A549 (cell line): ENCODE results near the gene SNX20. TPM values are rescaled to one million over a fixed set of nuclear protein-coding genes. Genes with fewer than 3 reads are reported as not detected.

Experiments used
- ATAC-seq, 2 experiments: fragments of 200-7000 bp in 1 of 2; fragments of >200 bp in 1 of 2; cut with Nextera tagmentation in 1 of 2; cut with Tn5 transposase in 1 of 2; 3 replicates each; pipeline versions ENCODE4 v1.8.0 to v1.9.1; 2018 to 2020; ENCODE audit warnings: mild to moderate bottlenecking in 1 of 2, moderate library complexity in 1 of 2
- CTCF ChIA-PET: fragments of 300-600 bp; sonication (Branson Sonifier 250); formaldehyde crosslinking; extraction: SDS; loops from one replicate; lab custom pipeline; 2021; ENCODE audit warnings: antibody characterized with exemption, inconsistent platforms; lab: Yijun Ruan, JAX
- POLR2A ChIA-PET: fragments of 350-600 bp; formaldehyde crosslinking; extraction: SDS; loops from one replicate; lab custom pipeline; 2021; ENCODE audit warnings: antibody characterized with exemption, inconsistent platforms; lab: Yijun Ruan, JAX
- DNase-seq, 2 experiments: peaks; one replicate each; pipeline versions ENCODE4 v3.0.0 to v3.0.0-alpha.2; 2011 to 2016; ENCODE audit warnings: low read depth in 1 of 2, low spot score in 1 of 2
- FAIRE-seq: peaks from 2 replicates; lab custom pipeline; 2011; peaks lifted over from hg19 to GRCh38; lab: Jason Lieb, UNC
- H3K27ac ChIP-seq, 2 experiments: fragments of >200 bp; sonication (Bioruptor Twin); formaldehyde crosslinking; 3 replicates each; pipeline ENCODE4 v1.5.1; 2016 to 2017
- H3K4me1 ChIP-seq: fragments of >200 bp; sonication (Bioruptor Twin); formaldehyde crosslinking; 3 replicates; pipeline ENCODE4 v1.6.1; 2016
- H3K4me2 ChIP-seq: fragments of >200 bp; sonication (Bioruptor Twin); formaldehyde crosslinking; 3 replicates; pipeline ENCODE4 v1.6.1; 2016
- H3K4me3 ChIP-seq: fragments of >200 bp; sonication (Bioruptor Twin); formaldehyde crosslinking; 3 replicates; pipeline ENCODE4 v1.5.1; 2016
- H3K9me3 ChIP-seq: fragments of >200 bp; sonication (Bioruptor Twin); formaldehyde crosslinking; 3 replicates; pipeline ENCODE4 v1.6.1; 2016
- ATOH8 ChIP-seq: fragments of 250-450 bp; sonication (Bioruptor Pico); IDR thresholded peaks from 2 replicates; pipeline ENCODE4 v1.5.0; 2020; ENCODE audit warnings: low read depth, mild to moderate bottlenecking, moderate library complexity
- BHLHE40 ChIP-seq: IDR thresholded peaks from 2 replicates; pipeline ENCODE4 v1.6.1; 2012; ENCODE audit warnings: low read depth, low read length, inconsistent platforms
- CHD4 ChIP-seq: fragments of 200-600 bp; sonication (generic); IDR thresholded peaks from 2 replicates; pipeline ENCODE4 v1.6.1; 2016; ENCODE audit warnings: antibody characterized with exemption, mild to moderate bottlenecking, borderline replicate concordance
- EHF ChIP-seq: fragments of 250-450 bp; sonication (Bioruptor Pico); IDR thresholded peaks from 2 replicates; pipeline ENCODE4 v1.5.0; 2020; ENCODE audit warnings: mild to moderate bottlenecking
- EHMT2 ChIP-seq: fragments of 200-600 bp; sonication (generic); IDR thresholded peaks from 2 replicates; pipeline ENCODE4 v1.6.1; 2016; ENCODE audit warnings: antibody characterized with exemption, low read depth, mild to moderate bottlenecking, moderate library complexity
- EP300 ChIP-seq, 2 experiments: fragments of >200 bp; sonication (Bioruptor Twin); formaldehyde crosslinking; IDR thresholded peaks; 2 replicates in 1 of 2; 3 replicates in 1 of 2; pipeline ENCODE4 v1.6.1; 2016 to 2017
- ESRRA ChIP-seq: fragments of 150-350 bp; IDR thresholded peaks from 2 replicates; pipeline ENCODE4 v1.6.1; 2014; ENCODE audit warnings: mild to moderate bottlenecking, low read length, borderline replicate concordance
- FOSL2 ChIP-seq, 2 experiments: fragments of 450-650 bp in 1 of 2; fragments of >200 bp in 1 of 2; sonication (Bioruptor Twin) in 1 of 2; formaldehyde crosslinking; IDR thresholded peaks; 2 replicates each; pipeline versions ENCODE4 v1.5.0 to v1.6.1; 2016 to 2020; ENCODE audit warnings: mild to moderate bottlenecking in 1 of 2, moderate library complexity in 1 of 2
- JUN ChIP-seq, 2 experiments: fragments of >200 bp; sonication (Bioruptor Twin); formaldehyde crosslinking; IDR thresholded peaks; 2 replicates in 1 of 2; 3 replicates in 1 of 2; pipeline ENCODE4 v1.6.1; 2016 to 2017
- MYC ChIP-seq: IDR thresholded peaks from 2 replicates; pipeline ENCODE4 v1.6.1; 2012; ENCODE audit warnings: mild to moderate bottlenecking, inconsistent platforms, low read length, improper control_type of control experiment, borderline replicate concordance
- NR3C1 ChIP-seq: fragments of >200 bp; sonication (Bioruptor Twin); formaldehyde crosslinking; IDR thresholded peaks from 3 replicates; pipeline ENCODE4 v1.6.1; 2017
- POLR2A ChIP-seq: IDR thresholded peaks from 2 replicates; pipeline ENCODE4 v1.6.1; 2012; ENCODE audit warnings: mild to moderate bottlenecking, low read length
- RAD21 ChIP-seq, 2 experiments: fragments of >200 bp in 1 of 2; sonication (Bioruptor Twin) in 1 of 2; formaldehyde crosslinking in 1 of 2; IDR thresholded peaks in 1 of 2; conservative IDR thresholded peaks in 1 of 2; 2 replicates in 1 of 2; 3 replicates in 1 of 2; pipeline ENCODE4 v1.6.1; 2012 to 2018; ENCODE audit warnings: inconsistent platforms in 1 of 2
- RCOR1 ChIP-seq: fragments of 150-350 bp; IDR thresholded peaks from 2 replicates; pipeline ENCODE4 v1.6.1; 2014; ENCODE audit warnings: antibody characterized with exemption, low read length, low read depth
- TP53 ChIP-seq: fragments of 250-450 bp; sonication (Bioruptor Pico); IDR thresholded peaks from 2 replicates; pipeline ENCODE4 v1.5.0; 2021; ENCODE audit warnings: mild to moderate bottlenecking, moderate library complexity
- ZC3H11A ChIP-seq: fragments of 450-650 bp; IDR thresholded peaks from 2 replicates; pipeline ENCODE4 v1.6.1; 2014; ENCODE audit warnings: antibody characterized with exemption, mild to moderate bottlenecking
- WGBS: methylation state at CpG from one replicate; pipeline ENCODE4 v1.1.6; 2017; ENCODE audit errors: missing lambda C conversion rate; 5-methylcytosine and 5-hydroxymethylcytosine counted together
- polyA plus RNA-seq, 4 experiments: library from polyadenylated mRNA; depleted of rRNA in 3 of 4; stranded (reverse); fragments of >200 nt; fragmentation: RNase III in 1 of 4; extraction: RNeasy Plus Mini Kit Qiagen cat#74134 plus additional on column Dnase treatment in 1 of 4; gene quantifications; 2 replicates in 3 of 4; 3 replicates in 1 of 4; pipeline ENCODE4 v1.2.3, GENCODE V29; 2011 to 2017
- TF ChIP-seq, protein P1 (sequence below): fragments of 450-650 bp; IDR thresholded peaks from 2 replicates; pipeline ENCODE4 v1.6.1; 2014; ENCODE audit warnings: antibody characterized with exemption
- TF ChIP-seq, protein P2 (sequence below): fragments of >200 bp; sonication (Bioruptor Twin); formaldehyde crosslinking; IDR thresholded peaks from 3 replicates; pipeline ENCODE4 v1.5.1; 2016
- TF ChIP-seq, protein P3 (sequence below): fragments of 250-450 bp; sonication (Bioruptor Pico); IDR thresholded peaks from 2 replicates; pipeline ENCODE4 v1.5.0; 2021; ENCODE audit warnings: mild to moderate bottlenecking, moderate library complexity, borderline replicate concordance

The SNX20 gene
- polyA plus RNA-seq, 2 of the 4 experiments (the other 2 are of a cell fraction), result not detected

GRCh38 chr16:50673496-50674275, 7.4 kb downstream of the SNX20 start:
- WGBS, result 87% methylated on average over 60 of the region's 70 CpGs
- Histone ChIP-seq H3K9me3 (peaks cover 38% of the 10 kb centered on the region), H3K4me2 (no peak overlapping the region), H3K27ac (no peak overlapping the region), H3K4me3 (no peak overlapping the region), H3K4me1 (no peaks in the 10 kb centered on the region)
- FAIRE-seq (no peak), ATAC-seq (no peak), DNase-seq (no peak)
- ChIA-PET POLR2A (no interaction called here), CTCF (interaction anchor here (1.2 to 4.5 kb wide), 3 partner anchors 8 to 1308 kb away, joined by 5 to 21 read pairs (median 8); no protein-coding TSS in a partner anchor)
- TF ChIP-seq EHF (CRISPR knock-in tag) (no peak), ZC3H11A (peak; percentile 37)

- H3K4me2 ChIP-seq, result no peak overlapping the region
- CTCF ChIA-PET, result interaction anchor here (0.8 to 4.5 kb wide), 11 partner anchors 9 to 402 kb away, joined by 3 to 21 read pairs (median 4); partner anchors contain the start of gene SNX20
- ATAC-seq (peak in 1 of 2 experiments; percentile 71; a peak in 3 of 6 replicates), DNase-seq (peak in 1 of 2 experiments; percentile 62), FAIRE-seq (no peak)
- H3K27ac ChIP-seq, result no peak overlapping the region
- TF ChIP-seq ESRRA (no peak), EHMT2 (no peak), JUN (IDR thresholded peaks at IDR 0.05) (no peak), RCOR1 (no peak), EP300 (IDR thresholded peaks at IDR 0.05) (no peak), NR3C1 (no peak), TP53 (CRISPR knock-in tag) (no peak), MYC (no peak), ATOH8 (no peak), FOSL2 (IDR thresholded peaks at IDR 0.05) (no peak), FOSL2 (CRISPR knock-in tag; IDR thresholded peaks at IDR 0.05) (no peak), BHLHE40 (no peak), CHD4 (no peak), RAD21 (conservative IDR thresholded peaks at IDR 0.05 in 1 of 2, IDR thresholded peaks at IDR 0.05 in 1 of 2) (peak; percentile 14 to 31; a peak in 2 of 5 replicates), POLR2A (no peak)
- TF ChIP-seq, protein P1, sequence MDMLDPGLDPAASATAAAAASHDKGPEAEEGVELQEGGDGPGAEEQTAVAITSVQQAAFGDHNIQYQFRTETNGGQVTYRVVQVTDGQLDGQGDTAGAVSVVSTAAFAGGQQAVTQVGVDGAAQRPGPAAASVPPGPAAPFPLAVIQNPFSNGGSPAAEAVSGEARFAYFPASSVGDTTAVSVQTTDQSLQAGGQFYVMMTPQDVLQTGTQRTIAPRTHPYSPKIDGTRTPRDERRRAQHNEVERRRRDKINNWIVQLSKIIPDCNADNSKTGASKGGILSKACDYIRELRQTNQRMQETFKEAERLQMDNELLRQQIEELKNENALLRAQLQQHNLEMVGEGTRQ, result no peak
- TF ChIP-seq, protein P2, sequence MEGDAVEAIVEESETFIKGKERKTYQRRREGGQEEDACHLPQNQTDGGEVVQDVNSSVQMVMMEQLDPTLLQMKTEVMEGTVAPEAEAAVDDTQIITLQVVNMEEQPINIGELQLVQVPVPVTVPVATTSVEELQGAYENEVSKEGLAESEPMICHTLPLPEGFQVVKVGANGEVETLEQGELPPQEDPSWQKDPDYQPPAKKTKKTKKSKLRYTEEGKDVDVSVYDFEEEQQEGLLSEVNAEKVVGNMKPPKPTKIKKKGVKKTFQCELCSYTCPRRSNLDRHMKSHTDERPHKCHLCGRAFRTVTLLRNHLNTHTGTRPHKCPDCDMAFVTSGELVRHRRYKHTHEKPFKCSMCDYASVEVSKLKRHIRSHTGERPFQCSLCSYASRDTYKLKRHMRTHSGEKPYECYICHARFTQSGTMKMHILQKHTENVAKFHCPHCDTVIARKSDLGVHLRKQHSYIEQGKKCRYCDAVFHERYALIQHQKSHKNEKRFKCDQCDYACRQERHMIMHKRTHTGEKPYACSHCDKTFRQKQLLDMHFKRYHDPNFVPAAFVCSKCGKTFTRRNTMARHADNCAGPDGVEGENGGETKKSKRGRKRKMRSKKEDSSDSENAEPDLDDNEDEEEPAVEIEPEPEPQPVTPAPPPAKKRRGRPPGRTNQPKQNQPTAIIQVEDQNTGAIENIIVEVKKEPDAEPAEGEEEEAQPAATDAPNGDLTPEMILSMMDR, result peak; percentile 37; the same call in 2 of the 3 replicates
- TF ChIP-seq, protein P3, sequence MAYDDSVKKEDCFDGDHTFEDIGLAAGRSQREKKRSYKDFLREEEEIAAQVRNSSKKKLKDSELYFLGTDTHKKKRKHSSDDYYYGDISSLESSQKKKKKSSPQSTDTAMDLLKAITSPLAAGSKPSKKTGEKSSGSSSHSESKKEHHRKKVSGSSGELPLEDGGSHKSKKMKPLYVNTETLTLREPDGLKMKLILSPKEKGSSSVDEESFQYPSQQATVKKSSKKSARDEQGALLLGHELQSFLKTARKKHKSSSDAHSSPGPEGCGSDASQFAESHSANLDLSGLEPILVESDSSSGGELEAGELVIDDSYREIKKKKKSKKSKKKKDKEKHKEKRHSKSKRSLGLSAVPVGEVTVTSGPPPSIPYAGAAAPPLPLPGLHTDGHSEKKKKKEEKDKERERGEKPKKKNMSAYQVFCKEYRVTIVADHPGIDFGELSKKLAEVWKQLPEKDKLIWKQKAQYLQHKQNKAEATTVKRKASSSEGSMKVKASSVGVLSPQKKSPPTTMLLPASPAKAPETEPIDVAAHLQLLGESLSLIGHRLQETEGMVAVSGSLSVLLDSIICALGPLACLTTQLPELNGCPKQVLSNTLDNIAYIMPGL (CRISPR knock-in tag), result no peak
- H3K4me3 ChIP-seq, result no peak overlapping the region
- WGBS, result 0% methylated on average over 2 of the region's 2 CpGs
- H3K9me3 ChIP-seq, result peaks cover 38% of the 10 kb centered on the region
- no peaks in the 10 kb centered on the region for H3K4me1 ChIP-seq
- POLR2A ChIA-PET, result no interaction called here
Observed at GRCh38 chr16:50671644-50672260, 9.4 kb downstream of the SNX20 start.
